ENCODE data around the gene UBE2E2. TPM values are rescaled to one million over a fixed set of nuclear protein-coding genes. Genes with fewer than 3 reads are reported as not detected.

Gene UBE2E2
- total RNA-seq, 4 donors from 2014 or later = 7.9 to 44.7 (median 26.6) TPM

- Histone ChIP-seq H3K36me3 (no peaks in the 10 kb centered on the region), H3K4me1 (peaks cover 38 to 45% of the 10 kb centered on the region in 2 donors), H3K27ac (no peak overlapping the region), H3K9me3 (no peaks in the 10 kb centered on the region), H3K4me3 (no peak overlapping the region), H3K27me3 (no peaks in the 10 kb centered on the region)
- DNase-seq (no peak), ATAC-seq (no peak)
- intact Hi-C loops (cut with DNase I; ENCODE audit: low total_unique reads) = no loop called here
- in situ Hi-C loops (cut with MboI; ENCODE audit: low sequenced_read_pairs in 4 of 4) = no loop called here
- TF ChIP-seq CTCF (IDR thresholded peaks at IDR 0.05 in 4 of 5, conservative IDR thresholded peaks at IDR 0.05 in 1 of 5) (no peak), POLR2A (IDR thresholded peaks at IDR 0.05) (no peak)
Observed at GRCh38 chr3:23219552-23219951, 16.4 kb downstream of the UBE2E2 start.

- no peak for TF ChIP-seq CTCF (IDR thresholded peaks at IDR 0.05 in 4 of 5, conservative IDR thresholded peaks at IDR 0.05 in 1 of 5)
- no peak for TF ChIP-seq POLR2A (IDR thresholded peaks at IDR 0.05)
- DNase-seq = no peak
Observed at GRCh38 chr3:23221136-23221535, 18.0 kb downstream of the UBE2E2 start.

GRCh38 chr3:23232016-23232415 lies 28.9 kb downstream of the UBE2E2 start:
- no peak overlapping the region for H3K27ac ChIP-seq
- H3K4me1 ChIP-seq = peaks cover 38 to 57% of the 10 kb centered on the region in 2 donors
- DNase-seq (no peak), ATAC-seq (no peak)
- H3K9me3 ChIP-seq = no peaks in the 10 kb centered on the region
- H3K4me3 ChIP-seq = no peak overlapping the region
- in situ Hi-C loops (cut with MboI; ENCODE audit: low sequenced_read_pairs in 4 of 4) = no loop called here
- no peak for TF ChIP-seq CTCF (IDR thresholded peaks at IDR 0.05 in 4 of 5, conservative IDR thresholded peaks at IDR 0.05 in 1 of 5)
- no peak for TF ChIP-seq POLR2A (IDR thresholded peaks at IDR 0.05)
- intact Hi-C loops (cut with DNase I; ENCODE audit: low total_unique reads) = no loop called here
- no peaks in the 10 kb centered on the region for H3K27me3 ChIP-seq
- H3K36me3 ChIP-seq = no peaks in the 10 kb centered on the region

More at GRCh38 chr3:23221136-23221535, 18.0 kb downstream of the UBE2E2 start:
- Histone ChIP-seq H3K27me3 (no peaks in the 10 kb centered on the region), H3K4me3 (peak overlapping the region in 1 of 4 donors; percentile 12), H3K4me1 (peaks cover 35 to 38% of the 10 kb centered on the region in 2 donors), H3K9me3 (no peaks in the 10 kb centered on the region), H3K36me3 (no peaks in the 10 kb centered on the region), H3K27ac (no peak overlapping the region)
- no peak for ATAC-seq
- in situ Hi-C loops (cut with MboI; ENCODE audit: low sequenced_read_pairs in 4 of 4) = no loop called here
- intact Hi-C loops (cut with DNase I; ENCODE audit: low total_unique reads) = no loop called here

- Histone ChIP-seq H3K27ac (no peak overlapping the region), H3K27me3 (no peaks in the 10 kb centered on the region), H3K36me3 (no peaks in the 10 kb centered on the region), H3K4me3 (no peak overlapping the region), H3K4me1 (peaks cover 31 to 48% of the 10 kb centered on the region in 2 donors), H3K9me3 (no peaks in the 10 kb centered on the region)
- no peak for TF ChIP-seq POLR2A (IDR thresholded peaks at IDR 0.05)
- TF ChIP-seq CTCF (IDR thresholded peaks at IDR 0.05 in 4 of 5, conservative IDR thresholded peaks at IDR 0.05 in 1 of 5) = no peak
- no peak for ATAC-seq
- in situ Hi-C loops (cut with MboI; ENCODE audit: low sequenced_read_pairs in 4 of 4) (no loop called here), intact Hi-C loops (cut with DNase I; ENCODE audit: low total_unique reads) (no loop called here)
- no peak for DNase-seq
Observed at GRCh38 chr3:23232854-23233253, 29.7 kb downstream of the UBE2E2 start.

- Histone ChIP-seq H3K4me3 (no peak overlapping the region), H3K36me3 (no peaks in the 10 kb centered on the region), H3K27me3 (no peaks in the 10 kb centered on the region), H3K4me1 (peaks cover 33 to 46% of the 10 kb centered on the region in 2 donors), H3K27ac (no peak overlapping the region), H3K9me3 (no peaks in the 10 kb centered on the region)
- in situ Hi-C loops (cut with MboI; ENCODE audit: low sequenced_read_pairs in 4 of 4) (no loop called here), intact Hi-C loops (cut with DNase I; ENCODE audit: low total_unique reads) (no loop called here)
- ATAC-seq (no peak), DNase-seq (no peak)
- TF ChIP-seq POLR2A (IDR thresholded peaks at IDR 0.05) (no peak), CTCF (IDR thresholded peaks at IDR 0.05 in 4 of 5, conservative IDR thresholded peaks at IDR 0.05 in 1 of 5) (no peak)
Observed at GRCh38 chr3:23235264-23235663, 32.1 kb downstream of the UBE2E2 start.

All from gastrocnemius medialis (tissue), 4 donors.